ENCODE data around the gene CDC45.

Gene CDC45

DNA sequence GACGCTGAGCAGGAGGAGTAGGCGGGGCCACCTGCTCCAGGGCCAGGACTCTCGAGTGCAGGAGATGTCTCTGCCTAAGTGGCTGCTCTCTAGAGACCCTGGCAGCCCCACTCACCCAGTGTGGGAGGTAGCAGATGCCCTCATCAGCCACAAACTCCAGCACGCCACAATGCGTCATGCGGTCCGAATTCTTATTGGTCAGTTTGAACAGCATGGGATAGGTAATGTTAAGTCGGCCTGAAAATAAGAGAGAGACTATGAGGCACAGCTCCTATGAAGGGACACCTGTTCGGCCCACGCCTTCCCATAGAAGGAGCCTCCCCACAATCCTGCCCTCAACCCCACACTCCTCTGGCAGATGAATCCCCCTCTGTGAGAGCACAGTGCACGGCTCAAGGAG lies 8.1 kb upstream of the CDC45 start:
- no peak for DNase-seq

DNA sequence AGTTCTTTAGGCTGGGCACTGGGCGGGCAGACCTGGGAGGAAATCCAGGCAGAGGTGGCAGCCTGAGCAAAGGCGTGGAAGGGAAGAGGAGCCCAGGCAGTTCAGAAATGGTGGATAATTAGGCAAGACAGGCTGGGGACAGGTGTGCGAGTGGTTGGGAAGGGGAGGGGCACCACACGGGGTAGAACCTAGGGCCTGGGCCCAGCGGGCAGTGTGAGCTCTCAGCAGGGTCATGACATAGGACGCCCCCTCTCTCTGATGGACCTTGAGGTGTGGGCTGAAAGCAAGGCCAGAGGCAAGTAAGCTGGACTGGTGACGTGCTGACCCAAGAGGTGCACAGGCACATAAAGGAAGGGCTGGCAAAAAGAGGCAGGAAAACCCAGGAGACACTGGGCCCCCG lies 7.5 kb upstream of the CDC45 start:
- DNase-seq = no peak

DNA sequence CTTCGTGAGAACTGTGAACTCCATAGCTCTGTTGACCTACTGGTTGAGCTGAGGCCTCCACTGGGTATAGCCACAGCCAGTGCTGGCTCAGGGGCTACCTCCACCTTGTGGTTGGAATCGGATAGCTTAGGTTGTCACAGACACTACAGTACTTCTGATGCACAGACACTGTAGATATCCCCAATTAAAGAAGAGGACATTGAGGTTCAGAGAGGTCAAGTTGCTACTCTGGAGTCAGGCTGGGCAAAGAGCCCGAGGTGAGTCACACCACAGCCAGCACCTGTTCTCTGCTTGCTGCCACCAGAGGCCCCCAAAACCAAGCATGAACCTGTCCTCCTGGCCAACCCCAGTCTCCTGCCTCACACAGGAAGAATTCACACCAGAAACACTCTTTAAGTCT lies 6.1 kb upstream of the CDC45 start:
- DNase-seq = no peak

DNA sequence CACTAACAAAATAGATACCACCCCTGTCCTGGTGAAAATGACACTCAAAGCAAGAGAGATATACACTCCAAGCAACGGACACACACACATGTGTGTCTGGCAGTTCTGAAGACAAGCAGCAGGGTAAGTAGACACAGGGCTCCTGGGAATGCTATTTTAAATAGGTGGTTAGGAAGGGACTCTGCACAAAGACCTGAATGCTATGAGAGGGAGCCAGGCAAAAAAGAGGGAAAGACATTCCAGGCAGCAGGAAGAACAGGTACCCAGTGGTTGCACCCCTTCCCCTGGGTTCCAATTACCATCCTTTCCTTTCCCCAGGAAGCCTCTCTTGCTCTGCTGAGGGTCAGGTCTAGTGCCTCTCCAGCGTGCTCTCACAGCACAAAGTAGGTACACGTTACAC lies 3.7 kb upstream of the CDC45 start:
- no peak for DNase-seq

DNA sequence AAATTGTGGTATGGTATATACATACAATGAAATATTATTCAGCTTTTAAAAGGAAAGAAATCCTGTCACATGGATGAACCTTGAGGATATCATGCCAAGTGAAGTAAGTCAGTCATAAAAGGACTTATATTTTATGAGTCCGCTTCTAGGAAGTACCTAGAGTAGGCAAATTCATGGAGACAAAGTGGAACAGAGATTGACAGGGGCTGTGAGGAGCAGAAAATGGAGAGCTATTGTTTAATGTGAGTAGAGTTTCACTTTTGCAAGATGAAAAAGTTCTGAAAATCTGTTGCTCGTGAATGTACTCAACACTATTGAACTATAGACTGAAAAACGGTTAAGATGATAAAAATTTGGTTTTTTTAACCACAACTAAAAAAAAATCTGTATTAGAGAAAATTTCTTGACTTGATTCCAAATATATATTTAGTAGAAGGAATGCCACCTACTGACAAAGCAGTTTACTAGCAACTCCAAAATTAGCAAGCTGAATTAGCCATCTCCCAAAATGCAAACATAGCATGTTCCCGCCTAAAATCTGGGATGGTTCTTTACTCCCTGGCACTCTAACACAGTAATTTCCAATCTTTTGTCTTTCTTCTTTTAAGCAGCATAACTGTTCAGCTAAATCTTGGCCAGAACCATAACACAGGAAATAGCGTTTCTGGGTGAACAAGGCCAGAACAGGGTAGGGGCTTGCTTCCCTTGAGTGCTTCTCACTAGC lies 2.2 kb upstream of the CDC45 start:
- DNase-seq = peak; percentile 3

DNA sequence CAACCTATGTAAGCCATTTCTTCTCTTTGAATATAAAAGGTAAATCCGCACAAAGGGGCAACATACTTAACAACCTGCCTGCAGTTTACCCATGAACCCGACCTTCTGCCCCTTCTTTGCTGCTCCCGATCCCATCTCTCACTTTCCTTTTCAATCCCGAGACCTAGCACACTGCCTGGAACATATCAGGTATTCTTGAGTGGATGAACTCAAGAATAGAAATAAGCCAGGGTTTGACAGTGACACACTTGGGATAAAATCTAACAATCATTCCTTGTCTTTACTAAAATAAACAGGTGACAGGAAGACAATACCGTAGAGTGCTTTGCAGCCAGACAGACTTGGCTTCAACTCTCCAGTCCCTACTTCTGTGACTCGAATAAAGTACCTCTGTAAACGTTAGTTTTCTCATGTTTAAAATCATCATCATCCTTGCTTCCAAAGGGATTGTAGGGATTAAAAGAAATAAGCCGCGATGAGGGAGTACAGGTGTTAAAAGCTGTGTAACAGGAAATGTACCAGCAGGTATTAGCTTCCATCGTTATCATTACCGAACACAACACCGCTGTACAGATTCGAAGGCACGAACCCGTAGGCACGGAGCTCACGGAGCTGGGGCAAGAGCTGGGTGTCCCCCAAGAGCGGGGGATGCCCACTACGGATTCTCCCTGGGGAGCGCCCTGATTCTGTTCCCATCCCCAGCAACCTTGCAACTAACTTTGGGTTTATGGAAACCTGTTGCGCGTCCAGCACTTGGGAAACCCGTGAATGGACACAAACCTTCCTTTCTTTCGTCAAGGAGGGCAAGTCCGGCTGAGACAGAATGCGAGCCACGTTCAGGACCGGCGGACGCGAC lies 1.4 kb upstream of the CDC45 start:
- no peak for DNase-seq

DNA sequence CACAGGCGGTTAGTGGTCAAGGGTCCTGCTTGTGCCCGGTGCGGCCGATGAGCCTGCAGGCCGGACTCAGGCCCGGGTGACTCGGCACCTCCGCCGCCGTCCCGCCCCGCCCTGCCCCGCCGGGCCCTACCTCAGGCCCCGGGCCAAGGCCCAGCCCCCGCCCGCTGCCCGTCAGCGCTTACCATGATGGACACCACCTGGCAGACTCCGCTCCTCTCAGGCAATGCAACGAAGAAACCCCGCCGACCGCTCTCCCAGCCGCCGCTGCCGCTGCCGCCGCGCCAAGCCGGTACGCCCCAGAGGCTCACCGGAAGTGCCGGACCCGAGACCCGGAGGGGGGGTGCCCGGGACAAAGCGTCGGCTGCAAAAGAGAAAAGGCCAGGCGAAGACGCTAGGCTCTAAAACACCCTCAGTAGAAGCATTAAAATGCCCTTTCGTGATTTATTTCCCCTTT lies 792 bp upstream of the CDC45 start, which contains the start of gene UFD1:
Gene UFD1, minus strand, starts transcription at position 293 of the 454 bp plus-strand sequence. Its CDS starts 108 bp downstream, at position 185.
- DNase-seq = no peak

DNA sequence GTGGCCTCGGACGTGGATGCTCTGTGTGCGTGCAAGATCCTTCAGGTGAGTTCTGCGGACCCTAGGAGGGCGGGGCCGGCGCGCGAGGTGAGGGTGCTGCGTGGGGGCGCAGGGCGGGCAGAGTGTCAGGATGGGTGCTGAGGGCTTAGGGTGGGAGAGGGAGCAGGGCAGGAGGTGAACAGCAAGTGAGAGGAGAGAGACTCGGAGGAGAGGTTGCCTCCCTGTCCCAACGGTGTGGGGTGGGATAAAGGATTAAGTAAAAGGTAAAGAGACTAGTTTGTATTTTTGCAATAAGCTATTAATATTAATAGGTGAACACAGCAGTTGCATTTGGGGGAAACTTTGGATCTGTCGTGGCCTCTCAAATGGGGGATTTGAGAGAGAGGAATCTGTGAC lies 451 bp downstream of the CDC45 start:
- DNase-seq = no peak

DNA sequence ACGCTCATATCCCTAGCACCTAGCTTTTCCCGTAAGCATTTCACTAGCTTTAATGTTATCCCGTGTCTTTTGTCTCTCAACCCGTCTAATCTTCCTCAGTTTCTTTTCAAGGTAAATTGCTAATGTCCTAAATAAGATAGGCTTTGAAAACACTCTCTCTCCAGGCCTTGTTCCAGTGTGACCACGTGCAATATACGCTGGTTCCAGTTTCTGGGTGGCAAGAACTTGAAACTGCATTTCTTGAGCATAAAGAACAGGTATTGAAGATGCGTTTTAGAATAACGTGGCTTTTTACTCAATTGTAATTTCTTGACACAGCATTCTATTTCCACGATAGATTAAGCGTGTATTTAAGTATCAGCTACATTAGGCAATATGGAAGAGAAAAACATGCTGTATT lies 1.1 kb downstream of the CDC45 start:
- DNase-seq = no peak

DNA sequence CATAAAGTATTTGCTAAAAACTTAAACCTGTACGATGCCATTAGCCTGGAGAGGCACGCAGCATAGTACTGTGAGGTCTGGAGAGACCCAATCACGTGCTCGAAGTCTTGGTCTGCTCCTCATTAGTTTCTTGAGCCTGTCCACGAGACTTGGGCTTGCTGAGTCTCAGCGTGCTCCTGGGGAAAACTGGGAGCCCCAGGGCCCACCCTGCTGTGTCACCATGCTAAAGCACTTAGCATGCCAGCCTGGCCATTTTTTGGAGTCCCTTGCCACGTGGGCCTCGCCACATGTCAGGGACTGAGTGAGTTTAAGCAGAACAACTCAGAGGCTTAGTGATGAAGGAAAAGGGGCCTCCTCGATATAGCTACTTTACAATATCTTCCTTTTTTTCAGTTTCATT lies 2.6 kb downstream of the CDC45 start:
- DNase-seq = no peak

DNA sequence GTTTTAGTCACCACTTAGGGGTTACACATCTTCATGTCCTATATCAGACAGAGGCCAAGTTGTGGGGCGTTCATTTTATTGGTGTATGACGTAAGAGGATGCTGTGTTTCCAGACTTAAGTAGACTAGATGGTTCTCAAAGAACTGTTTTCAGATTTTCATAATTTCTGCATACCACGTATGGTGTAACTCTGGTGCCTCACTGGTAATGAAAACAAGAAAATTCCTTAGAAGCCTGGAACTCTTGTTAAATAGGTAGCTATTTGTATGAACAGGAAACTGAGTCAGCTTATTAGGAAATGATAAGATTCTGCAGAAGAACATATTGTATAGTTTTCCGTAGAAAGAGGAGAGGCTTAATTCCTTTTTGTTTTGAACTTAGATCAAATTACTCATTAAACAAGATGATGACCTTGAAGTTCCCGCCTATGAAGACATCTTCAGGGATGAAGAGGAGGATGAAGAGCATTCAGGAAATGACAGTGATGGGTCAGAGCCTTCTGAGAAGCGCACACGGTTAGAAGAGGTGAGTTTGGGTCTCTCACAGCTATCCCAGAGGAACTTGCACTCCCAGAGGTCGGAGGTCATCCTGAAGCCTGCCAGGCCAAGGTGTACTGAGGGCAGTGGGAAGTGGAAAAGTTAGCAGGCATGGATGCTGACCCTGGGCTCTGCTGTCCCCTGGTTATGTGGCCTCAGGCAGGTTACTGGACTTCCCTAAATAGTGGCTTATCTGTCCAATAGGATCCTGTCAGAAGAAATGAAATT lies 3.9 kb downstream of the CDC45 start:
- DNase-seq = no peak

DNA sequence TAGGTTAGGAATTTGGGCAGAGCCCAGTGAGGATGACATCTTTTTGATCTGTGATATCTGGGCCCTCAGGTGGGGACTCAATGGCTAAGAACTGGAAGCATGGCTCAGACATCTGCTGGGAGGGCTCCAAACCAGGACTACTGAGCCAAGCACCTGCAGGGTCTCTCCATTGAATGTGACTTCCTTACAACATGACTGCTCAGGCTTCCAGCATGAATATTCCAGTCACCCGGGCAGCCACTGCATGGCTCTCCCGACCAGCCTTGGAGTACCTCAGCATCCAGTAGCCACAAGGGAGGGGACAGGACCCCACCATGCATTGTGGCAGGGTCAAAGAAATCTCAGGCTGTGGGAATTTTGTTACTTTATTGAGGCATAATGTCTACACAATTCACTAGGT lies 8.6 kb downstream of the CDC45 start:
- DNase-seq = no peak

DNA sequence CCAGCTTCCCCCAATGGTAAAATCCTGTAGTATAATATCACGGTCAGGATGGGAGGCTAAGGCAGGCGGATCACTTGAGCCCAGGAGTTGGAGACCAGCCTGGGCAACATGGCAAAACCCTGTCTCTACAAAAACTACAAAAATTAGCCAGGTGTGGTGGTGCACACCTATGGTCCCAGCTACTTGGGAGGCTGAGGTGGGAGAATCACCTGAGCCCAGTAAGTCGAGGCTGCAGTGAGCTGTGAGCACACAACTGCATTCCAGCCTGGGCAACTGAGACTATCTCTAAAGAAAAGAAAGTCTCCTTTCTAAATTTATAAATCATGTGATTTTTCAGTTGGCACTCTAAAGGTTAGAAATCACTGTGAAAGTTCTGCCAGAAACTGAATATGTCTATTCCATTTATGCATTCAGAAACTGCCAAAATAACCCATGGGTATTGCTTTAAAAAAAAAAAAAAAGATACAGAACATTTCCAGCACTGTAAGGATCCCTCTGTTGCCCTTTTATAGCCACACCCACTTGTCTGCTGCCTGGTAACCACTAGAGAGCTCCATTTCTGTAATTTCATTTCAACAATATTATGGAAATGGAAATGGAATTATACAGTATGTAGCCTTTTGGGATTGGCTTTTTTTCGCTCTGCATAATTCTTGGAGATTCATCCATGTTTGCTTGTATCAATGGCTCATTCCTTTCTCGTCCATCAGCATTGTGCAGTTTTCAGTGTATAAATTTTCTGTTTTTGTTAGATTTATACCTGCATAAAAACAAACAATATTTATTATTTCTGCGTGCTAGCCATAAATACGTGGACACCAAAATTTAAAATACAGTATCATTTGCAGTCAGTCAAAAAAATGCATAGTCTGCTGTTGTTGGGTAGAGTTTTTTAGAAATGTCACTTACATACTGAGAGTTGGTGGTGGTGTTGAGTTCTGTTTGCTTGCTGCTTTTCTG lies 9.4 kb downstream of the CDC45 start:
- DNase-seq = no peak

DNA sequence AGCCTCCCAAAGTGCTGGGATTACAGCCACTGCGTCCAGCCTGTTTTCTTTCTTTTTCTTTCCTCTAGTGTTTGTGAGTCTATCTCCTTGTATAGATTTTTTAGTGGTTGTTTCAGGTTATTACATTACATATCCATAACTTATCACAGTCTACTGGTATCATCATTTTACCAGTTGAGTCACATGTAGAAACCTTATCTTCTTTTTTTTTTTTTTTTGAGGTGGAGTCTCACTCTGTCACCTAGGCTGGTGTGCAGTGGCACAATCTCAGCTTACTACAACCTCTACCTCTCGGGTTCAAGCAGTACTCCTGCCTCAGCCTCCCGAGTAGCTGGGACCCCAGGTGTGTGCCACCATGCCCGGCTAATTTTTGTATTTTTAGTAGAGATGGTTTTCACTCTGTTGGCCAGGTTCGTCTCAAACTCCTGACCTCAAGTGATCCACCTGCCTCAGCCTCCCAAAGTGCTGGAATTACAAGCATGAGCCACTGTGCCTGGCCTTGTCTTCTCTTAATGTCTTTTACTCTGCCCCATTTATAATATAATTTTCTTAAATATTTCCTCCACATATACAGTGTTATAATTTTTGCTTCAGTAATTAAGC lies 11.0 kb downstream of the CDC45 start:
- DNase-seq = no peak

DNA sequence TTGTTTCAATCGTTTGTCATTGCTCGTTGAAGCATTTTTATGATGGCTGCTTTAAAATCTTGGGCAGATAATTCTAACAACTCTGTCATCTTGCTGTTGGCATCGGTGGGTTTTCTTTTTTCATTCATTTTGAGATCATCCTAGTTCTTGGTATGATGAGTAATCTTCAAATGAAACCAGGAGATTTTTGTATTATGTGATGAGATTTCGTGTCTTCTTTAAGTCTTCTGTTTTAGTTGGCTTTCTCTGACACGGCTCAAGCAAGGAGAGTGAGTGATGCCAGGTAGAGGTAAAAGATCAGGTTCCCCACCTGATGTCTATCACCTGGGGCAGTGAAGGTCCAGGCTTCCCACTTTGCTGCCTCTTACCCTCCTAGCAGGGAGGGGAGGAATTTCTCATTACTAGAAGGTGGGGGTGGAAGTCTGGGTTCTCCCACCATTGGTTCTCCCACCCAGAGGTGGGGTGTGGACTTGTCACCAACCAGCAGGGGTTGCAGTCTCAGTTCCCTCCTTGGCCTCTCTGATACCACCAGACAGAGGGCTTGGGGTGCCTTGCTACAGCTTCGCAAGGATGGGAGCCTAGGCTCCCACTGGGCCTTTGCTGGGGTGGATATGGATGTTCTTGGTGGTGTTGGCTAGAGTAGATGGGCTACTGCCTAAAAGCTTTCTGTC lies 12.9 kb downstream of the CDC45 start:
- DNase-seq = no peak

DNA sequence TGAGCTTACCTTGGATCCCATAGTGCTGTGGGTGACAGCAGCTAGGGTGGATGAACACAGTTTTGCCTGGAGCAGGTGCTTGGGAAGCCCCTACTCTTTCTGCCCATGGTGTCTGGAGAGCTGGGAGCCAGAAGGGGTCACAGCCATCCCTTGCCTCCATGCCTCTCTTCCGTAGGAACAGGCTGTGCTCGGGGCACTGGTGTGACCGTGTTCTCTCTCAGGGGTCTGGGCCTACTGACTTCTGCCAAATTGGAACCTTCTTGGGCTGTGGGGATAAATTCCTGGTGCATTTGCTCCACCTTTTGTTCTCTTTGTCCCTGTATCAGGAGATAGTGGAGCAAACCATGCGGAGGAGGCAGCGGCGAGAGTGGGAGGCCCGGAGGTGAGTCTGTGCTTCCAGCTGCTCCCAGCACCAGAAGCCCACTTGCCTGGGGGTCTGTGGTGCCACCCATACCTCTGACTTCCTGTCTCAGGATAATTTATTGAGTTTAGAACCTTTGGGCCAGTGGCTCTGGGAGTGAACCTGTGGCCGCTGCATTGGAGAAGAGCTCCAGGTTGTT lies 14.4 kb downstream of the CDC45 start:
- DNase-seq = no peak

DNA sequence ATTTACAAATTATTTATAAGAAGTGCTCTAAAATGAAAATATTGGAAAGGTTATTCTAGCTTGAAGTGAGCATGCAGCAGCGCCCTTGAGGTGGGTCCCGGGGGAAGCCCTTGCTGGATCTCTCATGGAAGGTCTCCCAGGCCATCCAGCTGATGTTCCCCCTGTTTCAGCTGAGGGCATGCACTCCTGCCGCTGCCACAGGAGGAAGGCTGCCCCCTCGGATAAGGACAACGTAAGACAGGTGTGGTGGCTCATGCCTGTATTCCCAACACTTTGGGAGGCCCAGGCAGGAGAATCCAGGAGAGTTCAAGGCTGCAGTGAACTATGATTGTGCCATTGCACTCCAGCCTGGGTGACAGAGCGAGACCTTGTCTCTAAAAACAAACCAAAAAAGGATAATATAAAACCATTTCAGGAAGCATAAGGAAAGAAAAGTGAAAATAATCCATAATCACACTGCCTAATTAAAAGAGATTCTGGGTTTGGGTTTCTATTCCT lies 15.0 kb downstream of the CDC45 start:
- DNase-seq = no peak

DNA sequence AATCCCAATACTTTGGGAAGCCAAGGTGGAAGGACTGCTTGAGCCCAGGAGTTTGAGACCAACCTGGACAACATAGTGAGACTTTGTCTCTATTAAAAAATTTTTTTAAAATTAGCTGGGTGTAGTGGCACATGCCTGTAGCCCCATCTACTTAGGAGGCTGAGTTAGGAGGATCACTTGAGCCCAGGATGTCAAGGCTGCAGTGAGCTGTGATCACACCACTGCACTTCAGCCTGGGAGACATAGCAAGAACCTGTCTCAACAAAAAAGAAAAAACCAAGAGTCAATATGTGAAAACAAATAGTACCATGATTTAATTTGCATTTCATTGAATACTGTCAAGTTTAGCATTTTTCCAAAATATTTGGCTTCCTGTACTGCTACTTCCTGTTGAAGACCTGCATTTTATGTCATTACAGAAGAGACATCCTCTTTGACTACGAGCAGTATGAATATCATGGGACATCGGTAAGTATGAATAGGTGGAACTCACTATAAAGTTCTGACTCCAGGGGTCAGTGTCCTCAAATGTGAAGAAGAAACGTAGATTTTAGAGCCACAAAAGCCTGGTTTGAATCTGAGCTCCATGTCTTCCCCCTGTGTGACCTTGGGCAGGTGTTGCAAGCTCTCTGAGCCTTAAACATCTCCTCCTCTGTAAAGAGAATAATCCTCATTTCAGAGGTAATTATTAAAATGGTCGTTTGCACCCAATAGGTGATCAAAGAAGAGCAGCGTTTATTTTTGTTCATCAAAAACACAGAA lies 16.0 kb downstream of the CDC45 start:
- no peak for DNase-seq

DNA sequence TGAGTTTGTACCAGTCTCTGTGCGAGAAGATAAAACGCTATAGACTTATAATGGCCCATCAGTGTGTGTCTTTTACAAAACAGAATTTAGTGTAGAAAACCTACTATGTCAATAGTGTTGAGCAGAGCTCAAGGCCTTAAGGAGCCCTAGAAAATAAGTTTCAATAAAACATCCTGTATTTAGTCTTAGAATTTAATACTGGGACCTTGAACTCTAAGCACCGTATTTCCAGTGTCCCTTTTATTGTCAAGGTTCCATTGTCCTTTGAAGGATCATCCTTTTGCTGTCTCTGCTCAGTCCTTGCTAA lies 16.6 kb downstream of the CDC45 start:
- no peak for DNase-seq

DNA sequence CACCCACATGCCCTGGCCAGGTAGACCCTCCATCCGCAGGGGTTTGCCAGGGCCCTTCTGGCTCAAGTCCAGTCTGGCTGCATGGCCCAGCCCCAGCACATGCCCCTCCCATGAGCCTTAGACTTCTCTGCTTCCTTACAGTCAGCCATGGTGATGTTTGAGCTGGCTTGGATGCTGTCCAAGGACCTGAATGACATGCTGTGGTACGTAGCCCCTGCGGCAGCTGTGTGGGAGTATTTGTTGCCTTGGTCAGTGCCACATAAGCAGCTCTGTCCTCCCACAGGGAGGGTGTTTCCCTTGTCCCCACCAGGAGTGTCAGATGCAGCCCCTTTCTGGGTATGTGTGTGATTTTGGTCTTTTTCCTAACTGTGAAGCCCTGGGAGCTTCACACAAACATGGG lies 17.5 kb downstream of the CDC45 start:
- no peak for DNase-seq

All from DMS79 treated with DMSO at 0.1 percent for 48 hours (cell line).